H1 (cell line): Measurements from ENCODE around the gene PHOSPHO2. TPM values are rescaled to one million over a fixed set of nuclear protein-coding genes. Genes with fewer than 3 reads are reported as not detected.

Source experiments
- CTCF ChIA-PET: fragments of 300-600 bp; sonication (Branson Sonifier 250); formaldehyde crosslinking; loops from one replicate; lab custom pipeline; 2021; ENCODE audit not compliant: partially characterized antibody; lab: Charles Lee
- POLR2A ChIA-PET: fragments of 300-600 bp; sonication (Branson Sonifier 250); formaldehyde crosslinking; loops from one replicate; lab custom pipeline; 2021; ENCODE audit warnings: inconsistent platforms; ENCODE audit not compliant: partially characterized antibody; lab: Charles Lee
- DNase-seq, 2 experiments: peaks; one replicate each; pipeline versions ENCODE4 v3.0.0 to v3.0.0-alpha.2; 2010 to 2022; ENCODE audit warnings: low spot score in 2 of 2, low read depth in 1 of 2, mixed read lengths in 1 of 2
- FAIRE-seq: peaks from 2 replicates; lab custom pipeline; 2011; peaks lifted over from hg19 to GRCh38; lab: Jason Lieb, UNC
- H2AFZ ChIP-seq: 2 replicates; pipeline ENCODE4 v1.8.1; 2012; ENCODE audit warnings: low read length, inconsistent platforms
- H2AK5ac ChIP-seq: 2 replicates; pipeline ENCODE4 v1.6.1; 2013; ENCODE audit warnings: low read depth, low read length
- H2BK120ac ChIP-seq: replicated peaks from 2 replicates; pipeline ENCODE3; 2013; ENCODE audit warnings: low read depth, low read length, inconsistent platforms
- H2BK12ac ChIP-seq: 2 replicates; pipeline ENCODE4 v1.6.1; 2013; ENCODE audit warnings: low read depth, low read length
- H2BK15ac ChIP-seq: 2 replicates; pipeline ENCODE4 v1.6.1; 2013; ENCODE audit warnings: low read length
- H2BK20ac ChIP-seq: 2 replicates; pipeline ENCODE4 v1.6.1; 2013; ENCODE audit warnings: low read length
- H2BK5ac ChIP-seq: 2 replicates; pipeline ENCODE4 v1.6.1; 2013; ENCODE audit warnings: low read depth, low read length
- H3K14ac ChIP-seq: 2 replicates; pipeline ENCODE4 v1.6.1; 2013; ENCODE audit warnings: inconsistent platforms; ENCODE audit not compliant: insufficient read length
- H3K18ac ChIP-seq: 2 replicates; pipeline ENCODE4 v1.6.1; 2013; ENCODE audit warnings: low read length; ENCODE audit errors: extremely low read depth
- H3K23ac ChIP-seq: 2 replicates; pipeline ENCODE4 v1.6.1; 2013; ENCODE audit warnings: inconsistent platforms; ENCODE audit not compliant: insufficient read length
- H3K23me2 ChIP-seq: 2 replicates; pipeline ENCODE4 v1.6.1; 2013; ENCODE audit warnings: low read depth, low read length
- H3K27ac ChIP-seq: 2 replicates; pipeline ENCODE4 v1.6.1; 2011; ENCODE audit warnings: low read depth, low read length, inconsistent platforms
- H3K27me3 ChIP-seq, 4 experiments: replicated peaks in 1 of 4; 1 replicate in 1 of 4; 2 replicates in 3 of 4; pipeline versions ENCODE4 v1.6.1 to v1.8.1; 2011 to 2013; ENCODE audit warnings: low read length in 3 of 4, mild to moderate bottlenecking in 3 of 4, inconsistent platforms in 2 of 4, mixed read lengths in 2 of 4, moderate library complexity in 1 of 4; ENCODE audit not compliant: control insufficient read depth in 3 of 4, insufficient read depth in 3 of 4; ENCODE audit errors: extremely low read depth in 1 of 4
- H3K36me3 ChIP-seq, 4 experiments: 2 replicates each; pipeline versions ENCODE4 v1.6.1 to v1.8.1; 2011 to 2013; ENCODE audit warnings: mild to moderate bottlenecking in 4 of 4, low read length in 3 of 4, moderate library complexity in 2 of 4, control low read depth in 1 of 4, inconsistent platforms in 1 of 4; ENCODE audit not compliant: insufficient read depth in 4 of 4, control insufficient read depth in 2 of 4
- H3K4ac ChIP-seq: replicated peaks from 2 replicates; pipeline ENCODE3; 2013; ENCODE audit warnings: low read length, low read depth, mixed read lengths, inconsistent platforms; ENCODE audit not compliant: insufficient read length
- H3K4me1 ChIP-seq, 4 experiments: replicated peaks in 1 of 4; 1 replicate in 1 of 4; 2 replicates in 3 of 4; pipeline versions ENCODE4 v1.6.1 to v1.8.1; 2011 to 2013; ENCODE audit warnings: low read length in 3 of 4, inconsistent platforms in 2 of 4, mixed read lengths in 1 of 4; ENCODE audit not compliant: insufficient read depth in 4 of 4, control insufficient read depth in 3 of 4
- H3K4me2 ChIP-seq, 2 experiments: 2 replicates each; pipeline versions ENCODE4 v1.6.1 to v1.8.1; 2011 to 2013; ENCODE audit warnings: low read depth in 2 of 2, low read length in 2 of 2, control low read depth in 1 of 2, inconsistent platforms in 1 of 2, mild to moderate bottlenecking in 1 of 2; ENCODE audit not compliant: insufficient read depth in 1 of 2
- H3K4me3 ChIP-seq, 4 experiments: fragments of 200-600, 300-600 bp in 1 of 4; sonication (generic), shearing (Covaris generic), sonication (Bioruptor Twin) in 1 of 4; 2 replicates each; pipeline versions ENCODE4 v1.5.1 to v1.8.1; 2011 to 2016; ENCODE audit warnings: low read length in 4 of 4, low read depth in 3 of 4, control low read depth in 2 of 4, inconsistent platforms in 2 of 4, mild to moderate bottlenecking in 2 of 4, mixed read lengths in 1 of 4, moderate library complexity in 1 of 4; ENCODE audit not compliant: insufficient read depth in 2 of 4; ENCODE audit errors: extremely low read depth in 1 of 4
- H3K56ac ChIP-seq: replicated peaks from 2 replicates; pipeline ENCODE3; 2013; ENCODE audit warnings: low read depth, mild to moderate bottlenecking, mixed read lengths, low read length, inconsistent platforms; ENCODE audit not compliant: insufficient read length
- H3K79me1 ChIP-seq: 2 replicates; pipeline ENCODE4 v1.6.1; 2013; ENCODE audit warnings: low read depth, low read length, control low read depth
- H3K79me2 ChIP-seq, 2 experiments: 2 replicates each; pipeline versions ENCODE4 v1.6.1 to v1.8.1; 2012 to 2013; ENCODE audit warnings: low read length in 2 of 2, mild to moderate bottlenecking in 2 of 2, inconsistent platforms in 1 of 2; ENCODE audit not compliant: insufficient read depth in 2 of 2, control insufficient read depth in 1 of 2
- H3K9ac ChIP-seq, 4 experiments: replicated peaks in 1 of 4; 1 replicate in 1 of 4; 2 replicates in 3 of 4; pipeline versions ENCODE4 v1.6.1 to v1.8.1; 2011 to 2013; ENCODE audit warnings: low read depth in 3 of 4, low read length in 3 of 4, control low read depth in 2 of 4, mild to moderate bottlenecking in 2 of 4, moderate library complexity in 2 of 4, inconsistent platforms in 1 of 4; ENCODE audit errors: extremely low read depth in 1 of 4
- H3K9me3 ChIP-seq, 2 experiments: 2 replicates each; pipeline versions ENCODE4 v1.6.1 to v1.8.1; 2012 to 2013; ENCODE audit warnings: mild to moderate bottlenecking in 2 of 2, moderate library complexity in 2 of 2, control low read depth in 1 of 2, inconsistent platforms in 1 of 2, low read depth in 1 of 2, low read length in 1 of 2, mixed read lengths in 1 of 2; ENCODE audit not compliant: insufficient read depth in 2 of 2
- H4K20me1 ChIP-seq, 2 experiments: replicated peaks in 1 of 2; 2 replicates each; pipeline versions ENCODE3 to v1.8.1; 2011 to 2013; ENCODE audit warnings: inconsistent platforms in 2 of 2, low read length in 2 of 2, mild to moderate bottlenecking in 1 of 2; ENCODE audit not compliant: insufficient read depth in 2 of 2, control insufficient read depth in 1 of 2
- H4K5ac ChIP-seq: 2 replicates; pipeline ENCODE4 v1.6.1; 2013; ENCODE audit warnings: low read length, low read depth, mixed read lengths, inconsistent platforms; ENCODE audit not compliant: insufficient read length
- H4K8ac ChIP-seq: 2 replicates; pipeline ENCODE4 v1.8.0; 2013; ENCODE audit warnings: mild to moderate bottlenecking, moderate library complexity, low read length, inconsistent platforms; ENCODE audit not compliant: insufficient read depth; ENCODE audit errors: extremely low read depth
- H4K91ac ChIP-seq: replicated peaks from 2 replicates; pipeline ENCODE3; 2013; ENCODE audit warnings: low read length, mixed read lengths, inconsistent platforms; ENCODE audit not compliant: insufficient read length
- RBBP5 ChIP-seq: IDR thresholded peaks from 2 replicates; pipeline ENCODE4 v1.7.1; 2012; ENCODE audit warnings: low read depth, mild to moderate bottlenecking, inconsistent platforms, low read length, moderate library complexity, borderline replicate concordance
- SIN3A ChIP-seq, 2 experiments: IDR thresholded peaks in 1 of 2; conservative IDR thresholded peaks in 1 of 2; 2 replicates each; pipeline ENCODE4 v1.6.1; 2011 to 2012; ENCODE audit warnings: low read length in 2 of 2, improper control_type of control experiment in 1 of 2, low read depth in 1 of 2, mild to moderate bottlenecking in 1 of 2
- WGBS, 2 experiments: shearing (Covaris generic) in 1 of 2; methylation state at CpG; one replicate each; pipeline versions ENCODE4 v1.1.6 to v1.1.7; 2013 to 2015; ENCODE audit warnings: low lambda C conversion rate in 2 of 2, mixed read lengths in 2 of 2, inconsistent platforms in 1 of 2, low coverage in 1 of 2, missing lambda C conversion rate in 1 of 2; ENCODE audit not compliant: insufficient replicate concordance in 2 of 2, insufficient coverage in 1 of 2, insufficient read length in 1 of 2; ENCODE audit errors: extremely low coverage in 1 of 2, missing lambda C conversion rate in 1 of 2; 5-methylcytosine and 5-hydroxymethylcytosine counted together
- polyA plus RNA-seq, 7 experiments: library from polyadenylated mRNA; depleted of rRNA in 3 of 7; stranded (reverse) in 5 of 7; unstranded in 2 of 7; fragments of >200 nt in 5 of 7; fragments of 200-250 nt in 2 of 7; gene quantifications; 1 replicate in 5 of 7; 2 replicates in 1 of 7; 4 replicates in 1 of 7; pipeline versions ENCODE4 v1.2.1 to v1.2.3, GENCODE V29; 2011 to 2013; ENCODE audit warnings: missing spikeins in 2 of 7, mixed read lengths in 2 of 7
- total RNA-seq: library from RNA; stranded (reverse); fragmentation: NEBNext Ultra II Directional; extraction: Animal tissue kit (Norgen Biotek cat#: 25700); gene quantifications from 2 replicates; pipeline ENCODE4 v1.2.1, GENCODE V29; 2021

PHOSPHO2 gene
- total and polyA plus RNA-seq, 2 of the 8 experiments (the other 6 are each of a cell fraction or from before 2014, with no cell fraction given), result 2.4 to 8.5 TPM

- Histone ChIP-seq H3K4ac (no peak overlapping the region), H4K20me1 (no peaks in the 10 kb centered on the region), H2BK5ac (no peak overlapping the region), H3K36me3 (no peaks in the 10 kb centered on the region), H3K79me2 (no peaks in the 10 kb centered on the region), H3K27me3 (no peaks in the 10 kb centered on the region), H4K5ac (no peak overlapping the region), H3K18ac (no peak overlapping the region), H2BK15ac (no peak overlapping the region), H3K56ac (no peak overlapping the region), H3K4me2 (no peak overlapping the region), H3K23ac (no peak overlapping the region), H3K9me3 (no peaks in the 10 kb centered on the region), H3K4me1 (no peaks in the 10 kb centered on the region), H2BK12ac (no peak overlapping the region), H3K9ac (no peak overlapping the region), H2AK5ac (no peak overlapping the region), H3K23me2 (no peaks in the 10 kb centered on the region), H3K14ac (no peak overlapping the region), H2AFZ (no peak overlapping the region), H2BK20ac (no peak overlapping the region), H4K8ac (no peak overlapping the region), H4K91ac (no peak overlapping the region), H3K27ac (no peak overlapping the region), H3K4me3 (no peak overlapping the region), H3K79me1 (no peaks in the 10 kb centered on the region), H2BK120ac (no peak overlapping the region)
- FAIRE-seq, result no peak
- no peak for TF ChIP-seq SIN3A (conservative IDR thresholded peaks at IDR 0.05 in 1 of 2, IDR thresholded peaks at IDR 0.05 in 1 of 2; ENCODE audit: low read depth in 1 of 2, low read length in 2 of 2)
- no peak for TF ChIP-seq RBBP5
- no peak for DNase-seq
- ChIA-PET CTCF (interaction anchor here (0.7 to 1.3 kb wide), 4 partner anchors 9 to 123 kb away, joined by 4 to 6 read pairs (median 4); no protein-coding TSS in a partner anchor), POLR2A (interaction anchor here (0.6 kb wide), 1 partner anchor 148 kb away, joined by 3 read pairs; no protein-coding TSS in a partner anchor)
- 47% methylated on average over 2 of the region's 2 CpGs; no CpG with 5 or more reads in 1 of the 2 experiments for WGBS, 2 experiments
Observed at GRCh38 chr2:169667583-169667982, 26.7 kb upstream of the PHOSPHO2 start.
